ENCODE data around the gene MUSK. TPM values are rescaled to one million over a fixed set of nuclear protein-coding genes. Genes with fewer than 3 reads are reported as not detected.
A peak's percentile ranks its signal among the peaks of the same experiment; 100 is the strongest.
"Not testable (repeated sequence)": the region's sequence is repeated elsewhere in the genome, so short reads cannot be mapped to it uniquely, and the experiment has no call there.

The MUSK gene
- total RNA-seq, 2 donors from 2014 or later = 2.0 to 6.1 TPM

DNA sequence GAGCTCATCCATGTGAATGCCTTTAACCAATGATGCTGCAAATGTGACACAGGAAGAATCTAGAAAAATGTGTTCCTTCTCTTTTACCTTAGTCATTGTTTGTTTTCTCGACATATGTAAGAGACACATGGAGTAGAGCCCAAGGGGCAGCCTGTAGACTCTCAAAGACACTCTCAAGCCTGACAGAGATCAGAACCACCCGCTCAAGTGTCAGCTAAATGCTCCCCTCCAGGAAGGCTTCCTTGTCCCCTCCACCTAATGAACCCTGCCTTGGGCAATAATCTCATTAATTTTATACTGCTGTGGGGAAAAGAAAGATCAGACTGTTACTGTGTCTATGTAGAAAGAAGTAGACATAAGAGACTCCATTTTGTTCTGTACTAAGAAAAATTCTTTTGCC is 157.4 kb downstream of the MUSK start:
- Histone ChIP-seq H3K27me3 (no peaks in the 10 kb centered on the region), H3K27ac (no peak overlapping the region), H3K4me1 (no peaks in the 10 kb centered on the region), H3K4me3 (no peak overlapping the region), H3K9me3 (peaks cover 0 to 6% of the 10 kb centered on the region in 2 donors), H3K36me3 (no peaks in the 10 kb centered on the region)
- DNase-seq (ENCODE audit: low spot score) = no peak
- TF ChIP-seq, protein P1, sequence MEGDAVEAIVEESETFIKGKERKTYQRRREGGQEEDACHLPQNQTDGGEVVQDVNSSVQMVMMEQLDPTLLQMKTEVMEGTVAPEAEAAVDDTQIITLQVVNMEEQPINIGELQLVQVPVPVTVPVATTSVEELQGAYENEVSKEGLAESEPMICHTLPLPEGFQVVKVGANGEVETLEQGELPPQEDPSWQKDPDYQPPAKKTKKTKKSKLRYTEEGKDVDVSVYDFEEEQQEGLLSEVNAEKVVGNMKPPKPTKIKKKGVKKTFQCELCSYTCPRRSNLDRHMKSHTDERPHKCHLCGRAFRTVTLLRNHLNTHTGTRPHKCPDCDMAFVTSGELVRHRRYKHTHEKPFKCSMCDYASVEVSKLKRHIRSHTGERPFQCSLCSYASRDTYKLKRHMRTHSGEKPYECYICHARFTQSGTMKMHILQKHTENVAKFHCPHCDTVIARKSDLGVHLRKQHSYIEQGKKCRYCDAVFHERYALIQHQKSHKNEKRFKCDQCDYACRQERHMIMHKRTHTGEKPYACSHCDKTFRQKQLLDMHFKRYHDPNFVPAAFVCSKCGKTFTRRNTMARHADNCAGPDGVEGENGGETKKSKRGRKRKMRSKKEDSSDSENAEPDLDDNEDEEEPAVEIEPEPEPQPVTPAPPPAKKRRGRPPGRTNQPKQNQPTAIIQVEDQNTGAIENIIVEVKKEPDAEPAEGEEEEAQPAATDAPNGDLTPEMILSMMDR (IDR thresholded peaks at IDR 0.05) = no peak

DNA sequence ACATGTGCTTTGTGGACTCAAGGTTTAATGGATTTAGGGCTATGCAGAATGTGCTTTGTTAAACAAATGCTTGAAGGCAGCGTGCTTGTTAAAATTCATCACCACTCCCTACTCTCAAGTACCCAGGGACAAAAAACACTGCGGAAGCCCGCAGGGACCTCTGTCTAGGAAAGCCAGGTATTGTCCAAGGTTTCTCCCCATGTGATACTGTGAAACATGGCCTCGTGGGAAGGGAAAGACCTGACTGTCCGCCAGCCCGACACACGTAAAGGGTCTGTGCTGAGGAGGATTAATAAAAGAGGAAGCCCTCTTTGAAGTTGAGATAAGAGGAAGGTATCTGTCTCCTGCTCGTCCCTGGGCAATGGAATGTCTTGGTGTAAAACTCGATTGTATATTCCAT is 157.8 kb downstream of the MUSK start:
- DNase-seq (ENCODE audit: low spot score); H3K9me3 ChIP-seq; H3K4me1 ChIP-seq; H3K27me3 ChIP-seq; H3K4me3 ChIP-seq; H3K36me3 ChIP-seq; H3K27ac ChIP-seq: not testable (repeated sequence)

DNA sequence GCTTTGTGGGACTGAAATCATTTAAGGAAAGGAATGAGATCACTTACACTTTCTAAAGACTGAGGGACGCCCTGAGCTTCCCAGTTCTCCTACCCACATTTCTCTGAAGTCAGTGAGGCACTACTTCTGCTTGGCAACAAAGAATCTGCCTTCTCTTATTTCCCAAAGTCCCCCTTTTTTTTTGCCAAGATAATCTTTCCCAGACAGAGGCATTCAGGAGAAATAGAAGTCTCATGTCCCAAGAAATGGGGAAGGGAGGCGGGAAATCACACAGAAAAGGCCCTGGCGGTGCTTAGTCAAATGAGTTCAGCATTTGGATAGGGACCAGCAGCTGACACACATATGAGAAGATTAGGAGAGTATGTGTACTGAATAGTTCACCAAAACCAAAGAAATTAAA is 159.7 kb downstream of the MUSK start:
- TF ChIP-seq, protein P1 (IDR thresholded peaks at IDR 0.05) = no peak
- Histone ChIP-seq H3K36me3 (no peaks in the 10 kb centered on the region), H3K27me3 (no peaks in the 10 kb centered on the region), H3K4me1 (no peaks in the 10 kb centered on the region), H3K27ac (peak overlapping the region; percentile 37 to 61), H3K4me3 (no peak overlapping the region), H3K9me3 (peaks cover 0 to 6% of the 10 kb centered on the region in 2 donors)
- peak; percentile 77 for DNase-seq (ENCODE audit: low spot score)

DNA sequence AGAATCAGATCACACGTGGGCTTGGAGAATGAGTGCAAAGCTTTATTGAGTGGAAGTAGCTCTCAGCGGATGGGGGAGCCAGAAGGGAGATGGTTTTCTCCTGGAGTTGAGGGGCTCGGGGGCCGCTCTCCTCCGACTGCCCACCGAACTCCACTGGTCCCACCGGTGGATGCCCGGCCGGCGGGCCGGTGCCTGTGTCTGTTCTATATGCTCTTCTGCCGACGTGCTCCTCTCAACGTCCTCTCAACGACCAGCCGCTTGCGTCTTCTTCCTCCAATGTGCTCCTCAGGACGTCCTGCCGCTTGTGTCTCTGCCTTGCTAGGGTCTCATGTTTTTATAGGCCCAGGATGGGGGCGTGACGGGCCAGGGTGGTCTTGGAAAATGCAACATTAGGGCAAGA is 161.9 kb downstream of the MUSK start:
- Histone ChIP-seq H3K4me3 (no peak overlapping the region), H3K27me3 (no peaks in the 10 kb centered on the region), H3K27ac (no peak overlapping the region), H3K9me3 (no peaks in the 10 kb centered on the region), H3K4me1 (no peaks in the 10 kb centered on the region), H3K36me3 (no peaks in the 10 kb centered on the region)
- no peak for DNase-seq (ENCODE audit: low spot score)
- TF ChIP-seq, protein P1 (IDR thresholded peaks at IDR 0.05) = no peak

DNA sequence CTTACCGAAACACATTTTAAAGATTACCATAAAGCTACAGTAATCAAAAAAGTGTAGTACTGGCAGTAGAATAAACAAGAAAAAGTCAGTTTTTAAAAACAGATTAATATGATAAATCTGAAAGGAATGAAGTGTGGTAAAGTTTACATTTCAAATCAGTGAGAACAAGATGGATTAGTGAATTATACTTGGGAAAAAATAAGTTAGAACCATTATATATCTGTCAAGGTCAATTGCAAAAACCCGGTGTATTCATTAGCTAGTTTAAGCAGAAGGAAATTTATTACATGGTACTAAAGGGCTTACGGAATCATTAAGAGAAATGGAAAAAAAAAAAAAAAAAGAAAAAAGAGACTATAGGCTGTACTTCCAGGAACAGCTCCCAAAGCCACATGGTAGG is 164.3 kb downstream of the MUSK start:
- DNase-seq (ENCODE audit: low spot score) = no peak
- no peaks in the 10 kb centered on the region for H3K4me1 ChIP-seq
- H3K9me3 ChIP-seq = no peaks in the 10 kb centered on the region
- no peak overlapping the region for H3K4me3 ChIP-seq
- no peaks in the 10 kb centered on the region for H3K36me3 ChIP-seq
- H3K27me3 ChIP-seq = no peaks in the 10 kb centered on the region
- H3K27ac ChIP-seq = no peak overlapping the region
- TF ChIP-seq, protein P1 (IDR thresholded peaks at IDR 0.05) = no peak

DNA sequence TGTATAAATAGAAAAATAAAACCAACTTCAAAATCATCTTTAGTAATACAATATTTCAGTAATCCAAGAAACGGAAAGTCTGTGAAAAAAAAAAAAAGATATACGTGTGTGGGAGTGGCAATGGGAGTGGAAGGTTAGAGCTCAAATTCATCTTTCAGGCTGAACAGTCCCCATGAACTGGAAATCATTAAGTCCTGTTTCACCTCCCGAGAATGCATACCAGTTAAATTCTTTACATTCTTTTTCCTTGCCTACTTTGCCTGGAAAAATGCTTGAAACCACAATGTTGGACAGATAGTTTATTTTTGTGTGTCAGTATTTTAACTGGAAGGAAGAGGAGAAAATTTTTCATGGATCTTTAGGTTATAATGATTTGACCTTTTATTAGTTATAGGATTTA is 166.8 kb downstream of the MUSK start:
- Histone ChIP-seq H3K27me3 (no peaks in the 10 kb centered on the region), H3K4me3 (no peak overlapping the region), H3K36me3 (no peaks in the 10 kb centered on the region), H3K4me1 (no peaks in the 10 kb centered on the region), H3K9me3 (no peaks in the 10 kb centered on the region), H3K27ac (no peak overlapping the region)
- no peak for DNase-seq (ENCODE audit: low spot score)
- TF ChIP-seq, protein P1 (IDR thresholded peaks at IDR 0.05) = no peak

All from right atrium auricular region (tissue), 2 donors.